ENCODE measurements around the gene PDGFA.

GRCh38 chr7:509426-510130 lies 10.1 kb downstream of the PDGFA start:
- TF ChIP-seq POLR2AphosphoS5 (IDR thresholded peaks at IDR 0.05; ENCODE audit: borderline replicate concordance, low read depth, low read length) (no peak), EZH2 (IDR thresholded peaks at IDR 0.05) (no peak)

All from SK-N-MC (cell line).